GM12874 (cell line): ENCODE measurements around the gene HOXA4.

Experiments
- CTCF ChIP-seq: IDR thresholded peaks from 2 replicates; pipeline ENCODE4 v1.5.1; 2011; ENCODE audit warnings: low read depth, mild to moderate bottlenecking, control low read depth, low read length, moderate library complexity; ENCODE audit not compliant: insufficient read depth

Gene HOXA4

DNA sequence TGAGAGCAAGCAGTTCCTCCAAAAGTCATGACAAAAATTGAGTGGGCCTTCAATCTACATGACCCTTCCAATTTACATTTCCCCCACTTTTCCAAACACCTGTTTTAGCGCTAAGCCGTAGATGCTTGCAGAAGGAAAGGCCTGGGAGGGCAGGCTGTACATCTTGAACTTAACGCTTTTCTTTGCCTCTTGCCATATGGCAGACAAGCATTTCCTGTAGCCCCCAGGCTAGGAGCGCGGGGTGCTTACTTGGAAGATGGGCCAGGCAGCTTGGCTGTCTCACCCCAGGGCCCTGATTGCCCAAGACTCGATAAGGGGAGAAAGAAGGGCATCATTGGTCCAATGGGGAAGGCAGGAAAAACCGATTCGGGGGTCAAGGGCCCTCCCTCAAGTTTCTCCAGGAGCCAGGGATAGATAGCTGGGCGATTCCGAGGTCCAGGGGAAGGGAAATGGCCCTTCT lies 41.8 kb upstream of the HOXA4 start:
- no peak for TF ChIP-seq CTCF

- TF ChIP-seq CTCF, result no peak
Measured at GRCh38 chr7:27171637-27172314, 41.2 kb upstream of the HOXA4 start.

- no peak for TF ChIP-seq CTCF
Measured at GRCh38 chr7:27171325-27171636, 40.7 kb upstream of the HOXA4 start.

DNA sequence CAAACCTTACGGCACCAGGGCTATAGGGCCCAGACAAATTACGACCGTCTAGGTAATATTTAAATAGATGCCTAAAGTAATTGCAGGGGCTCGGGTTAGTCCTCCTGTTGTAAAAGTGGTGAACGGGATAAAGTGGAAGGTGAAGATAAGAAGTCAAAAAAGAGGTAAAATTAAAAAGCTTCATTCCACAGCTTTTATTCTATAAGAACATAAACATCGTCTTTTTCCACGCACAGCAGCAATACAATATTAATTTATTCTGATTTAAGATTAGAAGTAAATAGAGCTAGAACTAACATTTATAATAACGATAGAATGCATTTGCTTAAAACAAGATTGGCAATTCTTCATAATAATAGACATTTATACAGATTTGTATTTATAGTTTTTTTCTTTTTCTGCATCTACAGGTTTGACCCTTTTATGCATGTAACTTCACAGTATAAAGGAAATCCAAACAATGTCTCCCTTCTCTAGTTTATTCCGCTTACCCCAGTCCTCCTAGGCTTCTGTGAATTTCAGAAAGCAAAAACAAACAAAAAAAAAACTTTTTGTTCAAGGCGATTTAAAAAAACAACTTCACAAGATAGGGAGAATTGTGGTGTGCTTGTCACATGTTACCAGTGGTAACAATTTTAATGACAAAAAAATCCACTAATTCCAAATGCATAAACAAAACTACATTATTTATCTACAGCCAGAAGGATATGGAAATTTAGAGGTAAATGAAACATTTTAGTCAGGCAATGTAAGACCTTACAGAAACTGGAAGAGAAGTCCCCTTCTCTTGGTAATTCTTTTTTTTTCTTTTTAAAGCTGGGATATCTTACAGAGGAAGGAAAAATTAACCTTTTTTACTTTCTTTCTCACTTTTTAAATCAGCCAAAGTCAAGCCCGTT lies 40.1 kb upstream of the HOXA4 start:
- no peak for TF ChIP-seq CTCF

- TF ChIP-seq CTCF, result no peak
Measured at GRCh38 chr7:27169658-27170425, 39.3 kb upstream of the HOXA4 start.

DNA sequence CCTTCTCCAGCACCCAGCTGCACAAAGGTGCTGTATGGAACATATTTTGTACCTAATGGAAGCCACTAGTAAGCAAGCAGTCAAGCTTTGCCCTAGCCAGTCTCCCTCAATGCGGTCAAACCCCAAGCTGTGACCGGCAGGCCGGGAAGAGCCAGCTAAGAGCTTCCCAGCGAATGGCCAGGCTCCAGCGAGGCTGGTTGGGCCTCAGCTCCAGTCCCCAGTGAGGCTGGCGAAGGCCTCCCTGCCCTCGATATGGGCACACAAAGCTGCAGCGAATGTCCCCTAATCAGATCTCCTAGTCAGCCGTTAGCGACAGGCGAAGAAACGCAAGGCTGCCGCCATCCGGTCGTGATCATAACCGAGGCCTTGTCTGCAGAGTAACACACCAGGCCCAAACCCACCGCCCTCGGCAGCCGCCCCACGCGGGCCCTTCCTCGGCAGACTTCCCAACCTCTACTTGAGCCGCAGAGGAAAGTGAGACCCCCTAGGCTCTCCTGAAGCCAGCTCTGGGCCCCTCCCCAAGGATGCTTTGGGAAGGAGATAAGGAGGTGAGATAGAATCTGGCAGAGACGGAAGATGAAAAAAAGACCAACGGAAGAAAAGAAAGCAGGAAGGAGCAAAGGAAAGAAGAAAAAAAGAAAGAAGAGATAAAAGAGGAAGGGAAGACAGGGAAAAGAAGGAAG lies 37.8 kb upstream of the HOXA4 start:
- no peak for TF ChIP-seq CTCF

DNA sequence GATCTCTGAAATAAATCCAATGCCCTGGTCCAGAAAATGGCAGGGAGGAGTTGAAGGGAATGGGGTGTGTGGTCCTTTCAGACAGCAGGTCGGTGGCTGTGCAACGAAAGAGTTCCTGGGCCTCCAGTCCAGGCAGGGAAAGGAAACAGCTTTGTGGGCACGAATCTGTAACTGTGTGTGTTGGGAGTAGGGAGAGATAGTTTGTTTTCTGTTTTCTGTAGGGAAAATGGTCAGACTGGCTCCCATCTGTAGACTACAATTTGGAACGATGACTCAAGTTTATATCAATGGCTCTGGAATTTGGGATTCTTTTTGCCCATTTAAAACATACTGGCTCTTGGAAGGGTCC lies 37.3 kb upstream of the HOXA4 start:
- no peak for TF ChIP-seq CTCF
